Endothelial cell (in vitro differentiated cells): ENCODE measurements around the gene MED27. TPM values are rescaled to one million over a fixed set of nuclear protein-coding genes. Genes with fewer than 3 reads are reported as not detected.

Experiments
- DNase-seq: peaks from one replicate; pipeline ENCODE4 v3.0.0; 2021; ENCODE audit warnings: low spot score
- H3K27ac Mint-ChIP-seq: one replicate; pipeline ENCODE4 v1.8.0; 2021; ENCODE audit warnings: mixed read lengths, inconsistent platforms; ENCODE audit not compliant: unreplicated experiment
- H3K27me3 Mint-ChIP-seq: one replicate; pipeline ENCODE4 v1.8.0; 2021; ENCODE audit warnings: mild to moderate bottlenecking, moderate library complexity, mixed read lengths, inconsistent platforms; ENCODE audit not compliant: unreplicated experiment
- H3K36me3 Mint-ChIP-seq: one replicate; pipeline ENCODE4 v1.8.0; 2021; ENCODE audit warnings: mild to moderate bottlenecking, low read depth, mixed read lengths, inconsistent platforms; ENCODE audit not compliant: unreplicated experiment
- H3K4me1 Mint-ChIP-seq: one replicate; pipeline ENCODE4 v1.8.0; 2021; ENCODE audit warnings: mild to moderate bottlenecking, mixed read lengths, inconsistent platforms; ENCODE audit not compliant: unreplicated experiment
- H3K4me3 Mint-ChIP-seq: one replicate; pipeline ENCODE4 v1.8.0; 2021; ENCODE audit warnings: mild to moderate bottlenecking, mixed read lengths, inconsistent platforms; ENCODE audit not compliant: unreplicated experiment
- H3K9me3 Mint-ChIP-seq: one replicate; pipeline ENCODE4 v1.8.0; 2021; ENCODE audit warnings: mixed read lengths, inconsistent platforms; ENCODE audit not compliant: unreplicated experiment
- long read RNA-seq: library from polyadenylated mRNA; unstranded; transcript quantifications from one replicate; pipeline ENCODE4 v2.0.0, GENCODE V29; 2020; ENCODE audit not compliant: unreplicated experiment
- total RNA-seq: library from RNA; stranded (reverse); fragmentation: NEBNext Ultra II Directional; extraction: Animal tissue kit (Norgen Biotek cat#: 25700); gene quantifications from one replicate; pipeline ENCODE4 v1.2.1, GENCODE V29; 2021; ENCODE audit not compliant: unreplicated experiment
- TF ChIP-seq, protein P1 (sequence below): fragments of 200-600 bp; sonication (generic); IDR thresholded peaks from one replicate; pipeline ENCODE4 v1.5.0; 2021; ENCODE audit warnings: antibody characterized with exemption; ENCODE audit not compliant: unreplicated experiment

Gene MED27, protein sequence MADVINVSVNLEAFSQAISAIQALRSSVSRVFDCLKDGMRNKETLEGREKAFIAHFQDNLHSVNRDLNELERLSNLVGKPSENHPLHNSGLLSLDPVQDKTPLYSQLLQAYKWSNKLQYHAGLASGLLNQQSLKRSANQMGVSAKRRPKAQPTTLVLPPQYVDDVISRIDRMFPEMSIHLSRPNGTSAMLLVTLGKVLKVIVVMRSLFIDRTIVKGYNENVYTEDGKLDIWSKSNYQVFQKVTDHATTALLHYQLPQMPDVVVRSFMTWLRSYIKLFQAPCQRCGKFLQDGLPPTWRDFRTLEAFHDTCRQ
- 24.0 TPM for total RNA-seq
- long read RNA-seq, transcript MED27-201 (8 exons, 1,431 nt): major isoform, 6 of 6 reads
- long read RNA-seq, partial matches to known transcripts: 0 of 6 reads
- long read RNA-seq, other reads (novel, unspliced or antisense): 0 of 6 reads

DNA sequence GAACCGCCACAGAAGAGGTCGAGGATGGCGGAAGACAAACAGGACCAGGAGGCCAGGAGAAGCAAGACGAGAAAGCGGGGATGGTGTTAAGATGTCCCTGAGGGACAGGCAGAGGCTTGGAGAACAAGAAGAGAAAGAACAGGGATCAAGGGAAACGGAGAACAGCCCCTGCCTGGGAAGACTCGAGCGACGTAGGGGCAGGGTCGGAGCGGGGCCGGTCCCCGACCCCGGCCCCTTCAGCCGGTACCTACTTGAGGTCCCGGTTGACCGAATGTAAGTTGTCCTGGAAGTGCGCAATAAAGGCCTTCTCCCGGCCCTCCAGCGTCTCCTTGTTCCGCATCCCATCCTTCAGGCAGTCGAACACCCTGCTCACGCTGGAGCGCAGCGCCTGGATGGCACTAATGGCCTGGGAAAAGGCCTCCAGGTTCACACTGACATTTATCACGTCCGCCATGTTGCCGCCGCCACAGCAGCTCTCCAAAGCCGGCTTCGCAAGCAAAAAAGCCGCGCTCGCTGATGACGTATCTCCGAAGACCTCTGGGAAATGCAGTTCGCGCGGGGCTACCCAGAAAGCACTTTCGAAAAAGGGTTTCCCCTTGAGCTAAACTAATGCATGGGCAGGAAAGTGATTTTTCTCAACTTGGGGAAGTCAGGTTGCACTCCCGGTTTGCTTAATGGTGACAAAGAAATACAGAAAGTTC is at the start of gene MED27:
Gene MED27 (minus strand): TSS at position 477 of the 701 bp plus-strand sequence. CDS start 23 bp downstream, at position 454.
- Mint-ChIP-seq H3K36me3 (peaks cover 4% of the 10 kb centered on the region), H3K4me1 (peaks cover 19% of the 10 kb centered on the region), H3K27me3 (peaks cover 5% of the 10 kb centered on the region), H3K9me3 (no peaks in the 10 kb centered on the region), H3K4me3 (peak within 1 kb of the TSS; percentile 100), H3K27ac (peak within 1 kb of the TSS; percentile 95)
- DNase-seq: peak; percentile 86
- TF ChIP-seq, protein P1, sequence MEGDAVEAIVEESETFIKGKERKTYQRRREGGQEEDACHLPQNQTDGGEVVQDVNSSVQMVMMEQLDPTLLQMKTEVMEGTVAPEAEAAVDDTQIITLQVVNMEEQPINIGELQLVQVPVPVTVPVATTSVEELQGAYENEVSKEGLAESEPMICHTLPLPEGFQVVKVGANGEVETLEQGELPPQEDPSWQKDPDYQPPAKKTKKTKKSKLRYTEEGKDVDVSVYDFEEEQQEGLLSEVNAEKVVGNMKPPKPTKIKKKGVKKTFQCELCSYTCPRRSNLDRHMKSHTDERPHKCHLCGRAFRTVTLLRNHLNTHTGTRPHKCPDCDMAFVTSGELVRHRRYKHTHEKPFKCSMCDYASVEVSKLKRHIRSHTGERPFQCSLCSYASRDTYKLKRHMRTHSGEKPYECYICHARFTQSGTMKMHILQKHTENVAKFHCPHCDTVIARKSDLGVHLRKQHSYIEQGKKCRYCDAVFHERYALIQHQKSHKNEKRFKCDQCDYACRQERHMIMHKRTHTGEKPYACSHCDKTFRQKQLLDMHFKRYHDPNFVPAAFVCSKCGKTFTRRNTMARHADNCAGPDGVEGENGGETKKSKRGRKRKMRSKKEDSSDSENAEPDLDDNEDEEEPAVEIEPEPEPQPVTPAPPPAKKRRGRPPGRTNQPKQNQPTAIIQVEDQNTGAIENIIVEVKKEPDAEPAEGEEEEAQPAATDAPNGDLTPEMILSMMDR: no peak

DNA sequence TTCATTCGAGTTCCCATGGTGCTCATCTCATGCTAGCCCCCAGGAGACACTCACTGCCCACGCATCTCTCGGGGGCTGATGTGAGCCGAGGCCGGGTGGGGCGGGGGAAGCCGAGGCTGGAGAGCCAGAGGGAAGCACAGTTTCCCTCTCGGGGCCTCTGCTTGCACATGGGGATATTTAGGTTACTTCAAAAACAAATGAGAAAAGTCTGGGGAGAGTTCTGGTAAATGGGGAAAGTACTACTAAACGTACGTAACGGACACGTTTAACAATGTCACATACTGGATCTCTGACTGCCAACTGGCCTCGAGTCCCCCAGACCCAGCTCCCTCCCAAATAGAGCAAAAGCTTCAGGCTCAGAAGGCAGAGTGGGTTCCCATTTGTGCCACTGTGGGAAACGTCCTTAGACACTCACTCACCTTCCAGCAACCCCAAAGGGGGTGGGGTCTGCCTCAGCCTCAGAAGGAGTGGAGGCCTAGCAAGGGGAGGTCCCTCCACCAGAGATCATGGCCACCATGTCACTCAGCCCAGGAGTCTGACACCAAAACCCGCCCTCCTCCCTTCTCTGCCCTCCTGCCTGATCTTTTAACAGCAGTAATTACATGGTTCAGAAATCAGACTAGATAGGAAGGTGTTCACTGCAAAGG is 48.3 kb upstream of the MED27 start:
- Mint-ChIP-seq H3K4me3 (no peak overlapping the region), H3K27me3 (peaks cover 4% of the 10 kb centered on the region), H3K9me3 (no peaks in the 10 kb centered on the region), H3K27ac (no peak overlapping the region), H3K36me3 (no peaks in the 10 kb centered on the region), H3K4me1 (peaks cover 32% of the 10 kb centered on the region)
- TF ChIP-seq, protein P1: no peak
- DNase-seq: no peak

DNA sequence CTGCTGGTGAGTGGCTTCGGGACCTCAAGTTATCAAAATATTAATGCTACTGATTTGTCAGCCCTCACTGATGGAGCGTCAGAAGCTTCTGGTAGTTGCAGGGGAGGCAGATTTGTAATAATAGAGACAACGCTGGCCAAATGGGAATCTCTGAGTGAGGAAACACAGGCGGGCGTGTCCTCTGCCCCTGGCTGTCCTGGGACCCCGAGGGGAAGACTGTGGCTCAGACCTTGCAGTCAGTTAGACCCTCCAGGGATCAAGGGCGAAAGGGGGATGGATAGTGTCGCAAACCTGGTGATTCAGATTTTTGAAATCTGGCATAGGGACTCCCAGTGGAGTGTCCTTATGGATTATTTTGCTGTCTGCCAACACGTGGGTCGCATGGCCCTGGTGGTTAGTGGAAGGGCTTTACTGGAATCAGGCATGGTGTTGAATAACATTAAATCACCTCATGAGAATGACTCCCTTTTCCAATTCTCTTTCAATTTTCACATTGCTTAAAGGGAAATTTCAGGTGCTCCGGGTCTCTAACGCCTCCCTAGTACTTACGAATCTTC is 47.1 kb upstream of the MED27 start:
- H3K4me3 Mint-ChIP-seq: no peak overlapping the region
- no peaks in the 10 kb centered on the region for H3K9me3 Mint-ChIP-seq
- H3K27ac Mint-ChIP-seq: no peak overlapping the region
- peaks cover 36% of the 10 kb centered on the region for H3K4me1 Mint-ChIP-seq
- TF ChIP-seq, protein P1: no peak
- H3K27me3 Mint-ChIP-seq: peaks cover 4% of the 10 kb centered on the region
- no peak for DNase-seq
- no peaks in the 10 kb centered on the region for H3K36me3 Mint-ChIP-seq

DNA sequence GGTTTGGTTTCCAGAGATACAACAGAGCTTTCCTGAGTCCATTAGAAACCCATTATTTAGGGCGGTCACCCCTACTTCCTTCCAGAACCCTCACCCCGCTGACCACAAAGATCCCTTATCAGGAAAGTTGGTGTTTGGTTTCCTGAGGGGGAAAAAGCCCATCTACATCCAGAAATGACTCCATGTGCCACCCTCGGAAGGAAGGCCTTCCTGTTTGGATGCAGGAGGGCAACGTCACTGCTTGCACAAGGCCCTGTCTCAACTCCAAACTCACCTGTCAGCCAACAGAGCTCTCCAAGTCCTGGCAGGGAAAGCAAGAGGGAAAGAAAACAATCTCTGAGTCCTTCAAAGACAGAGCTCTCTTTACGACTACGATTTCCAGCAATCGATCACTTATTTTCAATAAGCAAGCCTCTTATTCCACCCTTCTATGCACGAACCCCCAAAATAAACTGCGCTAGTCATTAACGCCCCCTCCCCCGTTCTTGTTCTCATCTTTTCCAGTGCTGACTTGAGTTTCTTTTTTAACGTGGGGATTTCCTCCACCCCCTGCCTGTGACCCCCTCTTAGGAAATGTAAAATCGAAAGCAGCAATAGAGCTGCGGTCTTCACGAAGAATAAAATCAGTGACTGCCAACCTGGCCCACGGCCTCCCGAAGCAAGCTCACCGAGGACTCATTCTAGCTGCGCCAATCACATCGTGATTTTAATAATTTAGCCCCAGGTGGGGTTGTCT is 46.4 kb upstream of the MED27 start:
- DNase-seq: no peak
- H3K27ac Mint-ChIP-seq: no peak overlapping the region
- no peaks in the 10 kb centered on the region for H3K9me3 Mint-ChIP-seq
- H3K4me1 Mint-ChIP-seq: peaks cover 32% of the 10 kb centered on the region
- H3K27me3 Mint-ChIP-seq: peaks cover 1% of the 10 kb centered on the region
- TF ChIP-seq, protein P1: no peak
- no peaks in the 10 kb centered on the region for H3K36me3 Mint-ChIP-seq
- H3K4me3 Mint-ChIP-seq: peak overlapping the region; percentile 30
